ENCODE measurements around the gene OTP.
"Not testable (repeated sequence)": the region's sequence is repeated elsewhere in the genome, so short reads cannot be mapped to it uniquely, and the experiment has no call there.

OTP gene

GRCh38 chr5:77608927-77609326 is 29.6 kb downstream of the OTP start:
- DNase-seq (ENCODE audit: low spot score): not testable (repeated sequence)

GRCh38 chr5:77607324-77607723 is 31.2 kb downstream of the OTP start:
- DNase-seq (ENCODE audit: low spot score): no peak

GRCh38 chr5:77606279-77606678 is 32.2 kb downstream of the OTP start:
- no peak for DNase-seq (ENCODE audit: low spot score)

- no peak for DNase-seq (ENCODE audit: low spot score)
Observed at GRCh38 chr5:77599679-77600078, 38.8 kb downstream of the OTP start.

- no peak for DNase-seq (ENCODE audit: low spot score)
Observed at GRCh38 chr5:77590347-77590746, 48.2 kb downstream of the OTP start.

- no peak for DNase-seq (ENCODE audit: low spot score)
Observed at GRCh38 chr5:77588175-77588574, 50.3 kb downstream of the OTP start.

- DNase-seq (ENCODE audit: low spot score): no peak
Observed at GRCh38 chr5:77586101-77586500, 52.4 kb downstream of the OTP start.

GRCh38 chr5:77582143-77582542 is 56.4 kb downstream of the OTP start:
- DNase-seq (ENCODE audit: low spot score): not testable (repeated sequence)
